Tibial nerve (tissue), 4 donors: ENCODE data around the gene VPS18. TPM values are rescaled to one million over a fixed set of nuclear protein-coding genes. Genes with fewer than 3 reads are reported as not detected.
A peak's percentile ranks its signal among the peaks of the same experiment; 100 is the strongest.

Experiments used
- DNase-seq, 2 donors: peaks; one replicate each; pipeline ENCODE4 v3.0.0-alpha.2; 2019; ENCODE audit warnings: low spot score in 2 of 2
- H3K27ac ChIP-seq, 4 donors: fragments of 200-600 bp; sonication (generic) in 3 of 4; one replicate each; pipeline ENCODE4 v1.5.1; 2017 to 2019; ENCODE audit warnings: mild to moderate bottlenecking in 1 of 4
- H3K27me3 ChIP-seq, 2 donors: fragments of 200-600 bp; sonication (generic) in 1 of 2; one replicate each; pipeline versions ENCODE4 v1.5.1 to v1.6.0; 2017 to 2019
- H3K36me3 ChIP-seq, 3 donors: fragments of 200-600 bp; sonication (generic); one replicate each; pipeline ENCODE4 v1.5.1; 2018 to 2019
- H3K4me1 ChIP-seq, 4 donors: fragments of 200-600 bp; sonication (generic) in 3 of 4; one replicate each; pipeline ENCODE4 v1.5.1; 2017 to 2019
- H3K4me3 ChIP-seq, 4 donors: fragments of 200-600 bp; sonication (generic) in 3 of 4; one replicate each; pipeline ENCODE4 v1.5.1; 2017 to 2019; ENCODE audit warnings: mild to moderate bottlenecking in 1 of 4, moderate library complexity in 1 of 4
- H3K9me3 ChIP-seq, 4 donors: fragments of 200-600 bp; sonication (generic) in 3 of 4; one replicate each; pipeline ENCODE4 v1.5.1; 2017 to 2019
- EP300 ChIP-seq, 2 donors: sonication (generic); formaldehyde crosslinking; IDR thresholded peaks; one replicate each; pipeline ENCODE4 v1.6.1; 2017; ENCODE audit warnings: antibody characterized with exemption in 2 of 2, mild to moderate bottlenecking in 1 of 2
- POLR2A ChIP-seq, 2 donors: fragments of 450-650 bp; IDR thresholded peaks; one replicate each; pipeline ENCODE4 v1.6.1; 2017; ENCODE audit warnings: antibody characterized with exemption in 2 of 2, mild to moderate bottlenecking in 2 of 2, moderate library complexity in 2 of 2
- WGBS, 2 donors: methylation state at CpG; one replicate each; pipeline ENCODE4 v1.1.5; 2018; 5-methylcytosine and 5-hydroxymethylcytosine counted together
- total RNA-seq, 4 donors: library from RNA; depleted of rRNA; stranded (reverse); fragments of >200 nt; gene quantifications; one replicate each; pipeline ENCODE4 v1.1.0, GENCODE V29; 2016
- TF ChIP-seq, protein P1 (sequence below), 5 experiments: fragments of 200-600 bp in 3 of 5; fragments of 450-650 bp in 2 of 5; sonication (generic) in 3 of 5; IDR thresholded peaks; one replicate each; pipeline ENCODE4 v1.5.1; 2016 to 2019; ENCODE audit warnings: antibody characterized with exemption in 5 of 5, mild to moderate bottlenecking in 3 of 5, moderate library complexity in 2 of 5

VPS18 gene
- total RNA-seq, 4 donors from 2014 or later: 22.2 to 29.2 (median 25.2) TPM

DNA sequence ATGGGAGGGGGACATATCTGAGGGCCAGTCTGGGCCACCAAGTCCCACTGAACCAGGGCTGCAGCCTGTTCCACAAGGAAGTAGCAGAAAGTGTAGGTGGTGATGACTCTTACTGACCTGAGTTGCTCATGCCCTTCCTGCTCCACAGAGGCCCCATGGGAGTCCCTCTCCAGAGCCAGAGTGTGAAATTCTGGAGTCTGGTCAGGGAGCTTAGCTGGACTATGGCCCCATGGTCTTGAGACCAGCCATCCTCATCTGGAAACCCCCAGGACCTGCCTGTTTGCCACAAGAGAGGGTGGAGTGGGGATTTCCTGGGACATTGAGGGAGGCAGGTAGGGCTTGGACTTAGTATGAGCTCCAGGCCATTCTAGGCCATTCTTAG, 47.4 kb upstream of the VPS18 start:
- peak overlapping the region in 2 of 4 donors; percentile 25 to 78 for H3K27ac ChIP-seq
- peaks cover 0 to 20% (median 11%) of the 10 kb centered on the region in 4 donors for H3K4me1 ChIP-seq
- no peak for DNase-seq
- no peak for TF ChIP-seq EP300 (IDR thresholded peaks at IDR 0.05)
- no peak for TF ChIP-seq POLR2A (IDR thresholded peaks at IDR 0.05)
- TF ChIP-seq, protein P1, sequence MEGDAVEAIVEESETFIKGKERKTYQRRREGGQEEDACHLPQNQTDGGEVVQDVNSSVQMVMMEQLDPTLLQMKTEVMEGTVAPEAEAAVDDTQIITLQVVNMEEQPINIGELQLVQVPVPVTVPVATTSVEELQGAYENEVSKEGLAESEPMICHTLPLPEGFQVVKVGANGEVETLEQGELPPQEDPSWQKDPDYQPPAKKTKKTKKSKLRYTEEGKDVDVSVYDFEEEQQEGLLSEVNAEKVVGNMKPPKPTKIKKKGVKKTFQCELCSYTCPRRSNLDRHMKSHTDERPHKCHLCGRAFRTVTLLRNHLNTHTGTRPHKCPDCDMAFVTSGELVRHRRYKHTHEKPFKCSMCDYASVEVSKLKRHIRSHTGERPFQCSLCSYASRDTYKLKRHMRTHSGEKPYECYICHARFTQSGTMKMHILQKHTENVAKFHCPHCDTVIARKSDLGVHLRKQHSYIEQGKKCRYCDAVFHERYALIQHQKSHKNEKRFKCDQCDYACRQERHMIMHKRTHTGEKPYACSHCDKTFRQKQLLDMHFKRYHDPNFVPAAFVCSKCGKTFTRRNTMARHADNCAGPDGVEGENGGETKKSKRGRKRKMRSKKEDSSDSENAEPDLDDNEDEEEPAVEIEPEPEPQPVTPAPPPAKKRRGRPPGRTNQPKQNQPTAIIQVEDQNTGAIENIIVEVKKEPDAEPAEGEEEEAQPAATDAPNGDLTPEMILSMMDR (IDR thresholded peaks at IDR 0.05): no peak
- H3K9me3 ChIP-seq: no peaks in the 10 kb centered on the region
- H3K4me3 ChIP-seq: no peak overlapping the region
- no peaks in the 10 kb centered on the region for H3K36me3 ChIP-seq
- peaks cover 0 to 30% of the 10 kb centered on the region in 2 donors for H3K27me3 ChIP-seq

DNA sequence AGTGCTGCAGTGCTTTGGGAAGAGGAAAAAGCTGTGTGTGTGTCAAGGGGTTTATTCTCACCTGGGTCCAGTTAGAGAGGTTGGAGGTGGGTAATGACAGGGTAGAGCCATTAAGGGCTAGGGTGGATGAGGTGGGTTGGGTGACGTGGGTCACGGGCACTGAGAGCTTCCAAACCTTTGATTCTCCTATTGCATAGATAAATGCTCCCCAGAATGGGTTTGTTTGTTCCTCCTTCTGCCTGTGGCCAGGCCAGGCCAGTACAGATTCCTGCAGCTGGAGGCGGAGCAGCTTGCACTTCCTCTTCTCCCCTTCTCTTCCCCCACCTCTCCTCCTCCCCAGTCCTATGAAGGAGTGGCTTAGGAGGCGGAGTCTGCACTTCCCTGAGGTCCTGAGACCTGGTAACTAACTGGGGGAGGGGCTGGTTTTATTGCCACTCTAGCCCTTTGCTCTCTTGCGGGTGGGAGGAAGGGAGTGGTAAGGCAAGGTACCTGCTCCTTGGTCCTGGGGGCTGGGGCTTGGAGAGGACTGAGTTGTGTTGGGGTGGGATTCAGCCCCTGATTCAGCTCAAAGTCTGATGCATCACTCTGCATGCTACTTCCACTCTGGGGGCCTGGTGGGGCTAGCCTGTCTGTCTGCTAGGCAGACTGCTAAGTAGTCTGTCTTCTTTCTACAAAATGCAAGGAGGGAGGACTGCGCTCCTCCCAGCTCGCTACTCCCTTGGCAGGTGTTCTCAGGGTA, 46.9 kb upstream of the VPS18 start:
- Histone ChIP-seq H3K9me3 (no peaks in the 10 kb centered on the region), H3K27me3 (peaks cover 0 to 30% of the 10 kb centered on the region in 2 donors), H3K4me1 (peaks cover 0 to 20% (median 11%) of the 10 kb centered on the region in 4 donors), H3K36me3 (no peaks in the 10 kb centered on the region), H3K27ac (peak overlapping the region in 1 of 4 donors; percentile 78), H3K4me3 (no peak overlapping the region)
- 74 to 76% methylated on average over 7 of the region's 7 CpGs for WGBS, 2 donors
- TF ChIP-seq EP300 (IDR thresholded peaks at IDR 0.05): no peak
- TF ChIP-seq, protein P1 (IDR thresholded peaks at IDR 0.05): no peak
- TF ChIP-seq POLR2A (IDR thresholded peaks at IDR 0.05): no peak
- DNase-seq: peak in 1 of 2 donors; percentile 43

DNA sequence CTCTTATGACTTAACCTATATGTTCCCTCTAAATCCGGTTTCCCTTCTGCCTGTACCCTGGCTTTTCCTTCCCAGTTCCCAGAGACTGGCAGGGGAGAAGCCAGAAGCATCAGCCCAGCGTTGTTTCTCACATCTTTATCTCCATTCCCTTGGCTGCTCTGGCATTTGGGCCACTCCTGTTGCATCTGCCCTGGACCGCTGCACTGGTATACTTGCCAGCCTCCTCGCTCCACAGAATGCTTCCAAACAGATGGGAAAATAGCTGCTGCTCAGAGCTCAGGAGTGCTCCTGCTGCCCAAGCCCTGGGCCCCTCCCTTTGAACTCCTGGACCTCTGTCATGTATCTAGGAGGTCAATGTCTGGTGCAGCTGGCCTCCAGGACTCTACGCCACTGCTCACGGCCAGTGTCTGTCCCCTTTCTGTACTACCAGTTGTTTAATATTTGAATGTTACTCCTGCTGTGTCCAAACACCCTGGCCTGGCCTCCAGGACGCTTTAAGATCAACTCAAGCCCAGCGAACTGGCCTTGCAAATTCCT, 43.6 kb upstream of the VPS18 start:
- WGBS, 2 donors: 81 to 88% methylated on average over 8 of the region's 8 CpGs
- Histone ChIP-seq H3K4me3 (no peak overlapping the region), H3K9me3 (no peaks in the 10 kb centered on the region), H3K27ac (no peak overlapping the region), H3K4me1 (peaks cover 0 to 6% (median 0%) of the 10 kb centered on the region in 4 donors), H3K27me3 (peaks cover 0 to 6% of the 10 kb centered on the region in 2 donors), H3K36me3 (no peaks in the 10 kb centered on the region)
- TF ChIP-seq, protein P1 (IDR thresholded peaks at IDR 0.05): no peak
- TF ChIP-seq EP300 (IDR thresholded peaks at IDR 0.05) (no peak), POLR2A (IDR thresholded peaks at IDR 0.05) (no peak)
- DNase-seq: no peak

DNA sequence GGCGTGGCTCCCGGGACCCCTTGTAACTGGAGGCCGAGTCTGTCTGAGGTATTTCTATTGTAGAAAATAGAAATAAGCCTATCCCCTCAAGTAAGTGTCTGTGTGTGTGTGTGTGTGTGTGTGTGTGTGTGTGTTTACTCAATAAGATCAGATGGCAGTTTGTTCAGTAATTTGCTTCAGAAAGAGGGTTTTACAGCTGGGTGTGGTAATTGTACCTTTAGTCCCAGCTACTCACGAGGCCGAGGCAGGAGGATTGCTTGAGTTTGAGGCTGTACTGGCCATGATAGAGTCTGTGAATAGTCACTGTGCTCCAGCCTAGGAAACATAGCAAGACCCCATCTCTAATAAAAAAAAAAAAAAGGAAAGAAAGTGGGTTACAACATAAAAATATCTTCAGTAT, 41.7 kb upstream of the VPS18 start:
- Histone ChIP-seq H3K27ac (no peak overlapping the region), H3K4me3 (no peak overlapping the region), H3K4me1 (peaks cover 0 to 1% (median 0%) of the 10 kb centered on the region in 4 donors), H3K9me3 (no peaks in the 10 kb centered on the region), H3K36me3 (no peaks in the 10 kb centered on the region), H3K27me3 (no peaks in the 10 kb centered on the region)
- WGBS, 2 donors: 82 to 85% methylated on average over 5 of the region's 5 CpGs
- TF ChIP-seq, protein P1 (IDR thresholded peaks at IDR 0.05): no peak
- no peak for TF ChIP-seq EP300 (IDR thresholded peaks at IDR 0.05)
- no peak for TF ChIP-seq POLR2A (IDR thresholded peaks at IDR 0.05)
- DNase-seq: no peak

DNA sequence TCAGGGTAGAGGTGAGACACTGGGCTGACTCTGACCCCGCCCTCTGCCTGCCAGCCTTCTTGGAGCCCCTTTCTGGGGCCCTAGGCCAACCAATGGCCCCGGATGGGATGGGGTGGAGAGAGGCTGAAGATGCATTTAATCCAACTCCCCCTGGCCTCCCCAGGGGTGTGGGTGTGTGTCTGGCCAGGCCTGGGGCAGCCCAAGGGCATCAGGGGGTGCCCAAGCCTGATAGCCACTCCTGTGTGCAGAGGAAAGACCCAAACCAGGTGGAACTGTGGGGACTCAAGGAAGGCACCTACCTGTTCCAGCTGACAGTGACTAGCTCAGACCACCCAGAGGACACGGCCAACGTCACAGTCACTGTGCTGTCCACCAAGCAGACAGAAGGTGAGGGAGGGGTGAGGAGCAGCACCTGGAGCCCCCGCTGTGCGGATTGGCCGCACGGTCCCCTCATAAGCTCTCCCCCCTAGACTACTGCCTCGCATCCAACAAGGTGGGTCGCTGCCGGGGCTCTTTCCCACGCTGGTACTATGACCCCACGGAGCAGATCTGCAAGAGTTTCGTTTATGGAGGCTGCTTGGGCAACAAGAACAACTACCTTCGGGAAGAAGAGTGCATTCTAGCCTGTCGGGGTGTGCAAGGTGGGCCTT, 40.9 kb upstream of the VPS18 start:
- Histone ChIP-seq H3K27me3 (no peaks in the 10 kb centered on the region), H3K4me1 (peaks cover 0 to 6% (median 0%) of the 10 kb centered on the region in 4 donors), H3K36me3 (no peaks in the 10 kb centered on the region), H3K27ac (no peak overlapping the region), H3K9me3 (no peaks in the 10 kb centered on the region), H3K4me3 (no peak overlapping the region)
- TF ChIP-seq EP300 (IDR thresholded peaks at IDR 0.05) (no peak), POLR2A (IDR thresholded peaks at IDR 0.05) (no peak)
- TF ChIP-seq, protein P1 (IDR thresholded peaks at IDR 0.05): no peak
- no peak for DNase-seq
- 88 to 89% methylated on average over 13 to 16 of the region's 16 CpGs for WGBS, 2 donors
